Measurements from ENCODE around the gene ARHGEF6.

ARHGEF6 gene

DNA sequence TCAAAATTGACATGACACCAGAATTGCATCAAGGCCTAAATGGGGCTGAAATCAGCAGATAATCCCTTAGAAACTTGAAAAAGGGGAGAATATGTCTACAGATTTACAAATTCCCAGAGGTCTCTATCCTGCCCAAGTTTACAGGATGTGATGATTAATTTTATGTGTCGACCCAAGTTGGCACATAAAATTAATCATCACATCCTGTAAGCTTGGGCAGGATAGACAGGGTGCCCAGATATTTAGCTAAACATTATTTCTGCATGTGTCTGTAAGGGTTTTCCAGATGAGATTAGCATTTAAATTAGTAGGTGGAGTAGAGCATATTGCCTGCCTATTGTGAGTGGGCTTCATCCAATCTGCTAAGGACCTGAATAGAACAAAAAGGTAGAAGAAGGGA, 52.3 kb downstream of the ARHGEF6 start:
- TF ChIP-seq, protein P1, sequence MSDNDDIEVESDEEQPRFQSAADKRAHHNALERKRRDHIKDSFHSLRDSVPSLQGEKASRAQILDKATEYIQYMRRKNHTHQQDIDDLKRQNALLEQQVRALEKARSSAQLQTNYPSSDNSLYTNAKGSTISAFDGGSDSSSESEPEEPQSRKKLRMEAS (IDR thresholded peaks at IDR 0.05; ENCODE audit: low read depth, low read length): no peak
- TF ChIP-seq, protein P2, sequence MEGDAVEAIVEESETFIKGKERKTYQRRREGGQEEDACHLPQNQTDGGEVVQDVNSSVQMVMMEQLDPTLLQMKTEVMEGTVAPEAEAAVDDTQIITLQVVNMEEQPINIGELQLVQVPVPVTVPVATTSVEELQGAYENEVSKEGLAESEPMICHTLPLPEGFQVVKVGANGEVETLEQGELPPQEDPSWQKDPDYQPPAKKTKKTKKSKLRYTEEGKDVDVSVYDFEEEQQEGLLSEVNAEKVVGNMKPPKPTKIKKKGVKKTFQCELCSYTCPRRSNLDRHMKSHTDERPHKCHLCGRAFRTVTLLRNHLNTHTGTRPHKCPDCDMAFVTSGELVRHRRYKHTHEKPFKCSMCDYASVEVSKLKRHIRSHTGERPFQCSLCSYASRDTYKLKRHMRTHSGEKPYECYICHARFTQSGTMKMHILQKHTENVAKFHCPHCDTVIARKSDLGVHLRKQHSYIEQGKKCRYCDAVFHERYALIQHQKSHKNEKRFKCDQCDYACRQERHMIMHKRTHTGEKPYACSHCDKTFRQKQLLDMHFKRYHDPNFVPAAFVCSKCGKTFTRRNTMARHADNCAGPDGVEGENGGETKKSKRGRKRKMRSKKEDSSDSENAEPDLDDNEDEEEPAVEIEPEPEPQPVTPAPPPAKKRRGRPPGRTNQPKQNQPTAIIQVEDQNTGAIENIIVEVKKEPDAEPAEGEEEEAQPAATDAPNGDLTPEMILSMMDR (IDR thresholded peaks at IDR 0.05; ENCODE audit: low read depth, low read length): no peak
- TF ChIP-seq POLR2A (IDR thresholded peaks at IDR 0.05; ENCODE audit: extremely low read depth, insufficient read length) (no peak), MYC (IDR thresholded peaks at IDR 0.05; ENCODE audit: low read depth, low read length) (no peak)
- no peak overlapping the region for H3K4me3 ChIP-seq (ENCODE audit: low read depth, low read length)
- no peak for DNase-seq (ENCODE audit: low read depth)

DNA sequence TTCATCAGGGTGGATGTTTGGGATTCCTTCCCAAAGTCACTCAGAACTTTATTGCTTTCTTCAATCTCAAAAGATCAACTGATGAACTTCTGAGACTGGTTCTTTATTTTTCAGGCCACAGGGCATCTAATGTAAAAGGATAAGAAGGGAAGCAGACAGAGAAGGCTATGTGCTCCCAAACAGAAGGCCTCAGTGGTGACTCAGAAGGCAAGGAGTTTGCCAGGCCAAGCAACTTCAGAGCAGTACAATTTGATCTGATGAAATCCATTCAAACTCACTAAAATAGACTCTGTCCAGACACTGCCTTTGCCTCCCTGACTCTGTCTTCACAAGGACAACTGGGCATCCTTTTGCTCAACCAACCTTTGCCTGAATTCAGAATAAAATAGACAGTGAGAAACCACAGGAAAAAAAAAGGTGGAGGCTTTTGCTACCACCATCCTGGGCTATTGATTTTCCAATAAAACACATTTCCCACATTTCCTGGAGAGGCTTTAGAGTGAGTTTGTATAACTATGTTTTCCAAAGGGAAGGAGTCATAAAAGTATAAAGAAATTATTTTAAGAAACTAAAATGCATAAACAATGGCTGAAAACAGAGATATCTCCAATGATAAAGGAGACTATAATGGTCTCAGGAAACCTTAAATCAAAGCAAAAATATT, 55.2 kb downstream of the ARHGEF6 start:
- H3K4me3 ChIP-seq (ENCODE audit: low read depth, low read length): no peak overlapping the region
- DNase-seq (ENCODE audit: low read depth): no peak
- TF ChIP-seq, protein P1 (IDR thresholded peaks at IDR 0.05; ENCODE audit: low read depth, low read length): no peak
- TF ChIP-seq, protein P2 (IDR thresholded peaks at IDR 0.05; ENCODE audit: low read depth, low read length): no peak
- no peak for TF ChIP-seq MYC (IDR thresholded peaks at IDR 0.05; ENCODE audit: low read depth, low read length)
- no peak for TF ChIP-seq POLR2A (IDR thresholded peaks at IDR 0.05; ENCODE audit: extremely low read depth, insufficient read length)

DNA sequence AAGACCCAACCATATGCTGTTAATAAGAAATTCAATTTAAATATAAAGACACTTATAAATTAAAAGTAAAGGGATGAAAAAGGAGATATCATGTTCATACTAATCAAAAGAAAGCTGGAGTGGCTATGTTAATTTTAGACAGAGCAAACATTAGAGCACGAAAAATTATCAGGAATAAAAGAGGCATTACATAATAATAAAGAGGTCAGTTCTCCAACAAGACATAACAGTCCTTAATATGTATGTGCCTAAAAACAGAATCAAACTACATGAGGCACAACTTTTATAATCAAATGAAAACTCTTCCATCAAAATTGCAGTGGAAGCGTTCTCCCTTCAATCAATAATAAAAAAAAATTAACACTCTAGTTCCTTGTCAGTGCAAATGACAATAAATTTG, 62.6 kb downstream of the ARHGEF6 start:
- no peak for DNase-seq (ENCODE audit: low read depth)
- H3K4me3 ChIP-seq (ENCODE audit: low read depth, low read length): no peak overlapping the region
- TF ChIP-seq, protein P1 (IDR thresholded peaks at IDR 0.05; ENCODE audit: low read depth, low read length): no peak
- TF ChIP-seq POLR2A (IDR thresholded peaks at IDR 0.05; ENCODE audit: extremely low read depth, insufficient read length) (no peak), MYC (IDR thresholded peaks at IDR 0.05; ENCODE audit: low read depth, low read length) (no peak)
- TF ChIP-seq, protein P2 (IDR thresholded peaks at IDR 0.05; ENCODE audit: low read depth, low read length): no peak

DNA sequence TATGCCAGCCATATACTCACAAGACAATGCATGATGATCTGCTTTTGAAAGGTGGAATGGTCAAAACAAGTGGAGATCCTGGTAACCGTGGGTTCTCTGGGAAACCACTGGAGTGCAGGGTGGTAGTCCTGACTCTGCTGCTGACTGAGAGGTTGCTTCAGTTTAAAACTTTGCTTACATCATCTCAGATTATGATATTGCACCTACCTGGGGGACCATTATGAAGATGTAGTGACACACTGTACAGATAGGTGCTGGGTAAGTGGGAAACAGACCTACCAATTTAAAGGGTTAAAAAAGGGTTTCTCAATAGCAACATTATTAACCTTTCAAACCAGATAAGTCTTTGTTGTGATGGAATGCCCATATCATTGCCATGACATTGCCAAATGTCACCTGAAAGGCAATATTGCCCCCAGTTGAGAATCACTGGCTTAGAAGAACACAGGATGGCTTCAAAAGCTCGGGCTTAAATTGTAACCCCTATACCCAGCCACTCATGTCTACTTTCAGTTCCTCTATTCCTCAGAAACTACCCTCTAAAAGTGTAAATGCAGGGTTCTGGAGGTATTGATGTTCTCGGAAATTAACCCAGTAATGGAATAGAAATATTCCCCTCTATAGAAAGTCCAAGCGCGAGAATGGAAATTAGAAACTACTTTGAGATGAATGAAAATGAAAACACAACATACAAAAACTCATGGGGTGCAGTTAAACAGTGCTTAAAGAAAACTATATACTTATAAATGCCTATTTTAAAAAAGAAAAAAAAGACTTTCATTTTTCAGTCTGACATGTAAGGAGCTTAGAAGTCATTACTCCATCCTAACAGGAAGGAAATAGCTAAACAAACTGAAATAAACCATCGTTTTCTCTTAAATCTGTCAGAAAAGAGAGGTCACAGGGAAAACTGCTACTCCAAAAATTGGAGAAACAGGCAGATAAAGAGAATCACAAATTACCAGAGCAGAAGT, 65.8 kb downstream of the ARHGEF6 start:
- no peak for TF ChIP-seq POLR2A (IDR thresholded peaks at IDR 0.05; ENCODE audit: extremely low read depth, insufficient read length)
- TF ChIP-seq, protein P1 (IDR thresholded peaks at IDR 0.05; ENCODE audit: low read depth, low read length): no peak
- TF ChIP-seq, protein P2 (IDR thresholded peaks at IDR 0.05; ENCODE audit: low read depth, low read length): no peak
- no peak for TF ChIP-seq MYC (IDR thresholded peaks at IDR 0.05; ENCODE audit: low read depth, low read length)
- peak; percentile 15 for DNase-seq (ENCODE audit: low read depth)
- H3K4me3 ChIP-seq (ENCODE audit: low read depth, low read length): no peak overlapping the region

DNA sequence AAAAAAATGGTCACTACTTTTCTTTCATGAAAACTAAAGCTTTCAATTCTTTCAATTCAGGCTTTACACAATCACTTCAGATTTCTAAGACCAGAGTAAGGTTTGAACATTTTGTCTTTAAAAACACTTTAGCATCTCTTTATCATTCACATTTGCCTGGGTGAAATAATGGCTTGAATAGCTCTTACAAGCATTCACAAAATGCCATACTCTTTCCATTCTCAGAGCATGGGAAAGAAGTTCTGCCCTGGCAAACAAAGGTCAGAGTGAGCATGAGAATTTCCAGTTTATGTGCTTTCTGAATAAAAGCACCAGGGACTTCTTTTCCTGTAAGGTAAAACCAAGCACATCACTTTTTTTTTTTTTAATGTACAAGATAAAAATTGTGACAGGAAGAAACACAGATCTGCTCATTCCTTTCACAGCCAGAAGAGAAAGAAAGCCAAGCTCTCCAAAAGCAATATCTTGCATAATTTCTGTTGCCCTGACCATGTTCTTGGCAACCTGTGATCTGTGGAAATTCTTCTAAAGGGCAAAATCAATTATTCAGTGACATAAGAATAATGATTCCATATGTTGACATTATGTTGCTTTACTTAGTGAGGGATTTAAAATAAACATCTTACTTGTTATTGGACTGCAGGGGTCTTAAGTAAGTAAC, 68.0 kb downstream of the ARHGEF6 start:
- TF ChIP-seq, protein P1 (IDR thresholded peaks at IDR 0.05; ENCODE audit: low read depth, low read length): no peak
- TF ChIP-seq POLR2A (IDR thresholded peaks at IDR 0.05; ENCODE audit: extremely low read depth, insufficient read length) (no peak), MYC (IDR thresholded peaks at IDR 0.05; ENCODE audit: low read depth, low read length) (no peak)
- TF ChIP-seq, protein P2 (IDR thresholded peaks at IDR 0.05; ENCODE audit: low read depth, low read length): no peak
- H3K4me3 ChIP-seq (ENCODE audit: low read depth, low read length): no peak overlapping the region
- DNase-seq (ENCODE audit: low read depth): no peak
